Stimulated activated naive CD4-positive, alpha-beta T cell treated with Interleukin-2 at 50 U/mL for 16 hours (primary cell): ENCODE data around the gene HOXD11.

ENCODE experiments used
- DNase-seq: peaks from one replicate; lab custom pipeline; 2025; lab: John Stamatoyannopoulos, UW

The HOXD11 gene

GRCh38 chr2:176106581-176107539, at the start of gene HOXD11:
HOXD11 (plus strand) TSS chr2:176107280; CDS start chr2:176107356, 76 bp downstream.
- DNase-seq, result no peak

GRCh38 chr2:176063958-176064357, 43.1 kb upstream of the HOXD11 start:
- DNase-seq, result no peak

GRCh38 chr2:176066645-176067588, 40.2 kb upstream of the HOXD11 start:
- no peak for DNase-seq

- DNase-seq, result no peak
These were observed 39.3 kb upstream of the HOXD11 start for GRCh38 chr2:176067589-176068418.

- no peak for DNase-seq
These were observed 38.7 kb upstream of the HOXD11 start for GRCh38 chr2:176068419-176068832.

GRCh38 chr2:176071330-176072291, 35.5 kb upstream of the HOXD11 start:
- no peak for DNase-seq

- DNase-seq, result no peak
These were observed 34.8 kb upstream of the HOXD11 start for GRCh38 chr2:176072292-176072669.

- no peak for DNase-seq
These were observed 33.9 kb upstream of the HOXD11 start for GRCh38 chr2:176072951-176073904.

- no peak for DNase-seq
These were observed 32.1 kb upstream of the HOXD11 start for GRCh38 chr2:176074919-176075425.

- DNase-seq, result no peak
These were observed 31.6 kb upstream of the HOXD11 start for GRCh38 chr2:176075481-176075880.

GRCh38 chr2:176076063-176076462, 31.0 kb upstream of the HOXD11 start:
- no peak for DNase-seq

GRCh38 chr2:176076796-176077195, 30.3 kb upstream of the HOXD11 start:
- no peak for DNase-seq

GRCh38 chr2:176078541-176079284, 28.4 kb upstream of the HOXD11 start:
- DNase-seq, result no peak

- no peak for DNase-seq
These were observed 27.7 kb upstream of the HOXD11 start for GRCh38 chr2:176079285-176079830.

GRCh38 chr2:176079831-176080539, 27.1 kb upstream of the HOXD11 start:
- DNase-seq, result no peak

GRCh38 chr2:176080540-176081375, 26.3 kb upstream of the HOXD11 start:
- DNase-seq, result no peak
